Measurements from ENCODE around the gene ZNF816.

DNA sequence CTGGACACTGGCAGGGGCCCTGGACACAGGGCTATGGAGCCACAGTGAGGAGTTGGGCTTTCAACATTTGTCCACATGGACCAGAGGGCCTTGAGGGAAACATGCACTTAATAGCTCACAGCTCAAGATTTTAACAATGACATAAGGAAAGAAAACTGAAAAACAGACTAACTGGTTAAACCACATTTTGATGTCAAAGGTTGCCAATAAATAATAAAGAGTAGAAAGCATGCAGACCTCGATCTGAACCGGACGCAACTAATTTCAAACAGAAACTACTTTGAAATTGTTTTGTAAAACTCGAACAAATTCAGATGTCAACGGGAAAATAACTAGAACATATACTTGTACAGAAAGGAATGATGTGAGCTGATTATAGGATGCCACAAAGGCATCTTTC lies 23.9 kb downstream of the ZNF816 start:
- TF ChIP-seq, protein P1, sequence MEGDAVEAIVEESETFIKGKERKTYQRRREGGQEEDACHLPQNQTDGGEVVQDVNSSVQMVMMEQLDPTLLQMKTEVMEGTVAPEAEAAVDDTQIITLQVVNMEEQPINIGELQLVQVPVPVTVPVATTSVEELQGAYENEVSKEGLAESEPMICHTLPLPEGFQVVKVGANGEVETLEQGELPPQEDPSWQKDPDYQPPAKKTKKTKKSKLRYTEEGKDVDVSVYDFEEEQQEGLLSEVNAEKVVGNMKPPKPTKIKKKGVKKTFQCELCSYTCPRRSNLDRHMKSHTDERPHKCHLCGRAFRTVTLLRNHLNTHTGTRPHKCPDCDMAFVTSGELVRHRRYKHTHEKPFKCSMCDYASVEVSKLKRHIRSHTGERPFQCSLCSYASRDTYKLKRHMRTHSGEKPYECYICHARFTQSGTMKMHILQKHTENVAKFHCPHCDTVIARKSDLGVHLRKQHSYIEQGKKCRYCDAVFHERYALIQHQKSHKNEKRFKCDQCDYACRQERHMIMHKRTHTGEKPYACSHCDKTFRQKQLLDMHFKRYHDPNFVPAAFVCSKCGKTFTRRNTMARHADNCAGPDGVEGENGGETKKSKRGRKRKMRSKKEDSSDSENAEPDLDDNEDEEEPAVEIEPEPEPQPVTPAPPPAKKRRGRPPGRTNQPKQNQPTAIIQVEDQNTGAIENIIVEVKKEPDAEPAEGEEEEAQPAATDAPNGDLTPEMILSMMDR (IDR thresholded peaks at IDR 0.05; ENCODE audit: insufficient read depth, low read length, poor library complexity, severe bottlenecking), result no peak
- TF ChIP-seq EZH2phosphoT487 (conservative IDR thresholded peaks at IDR 0.05; ENCODE audit: low read length), result no peak

All from SU-DHL-6 (cell line).